Ascending aorta (tissue), 2 donors: ENCODE measurements around the gene DARS2. TPM values are rescaled to one million over a fixed set of nuclear protein-coding genes. Genes with fewer than 3 reads are reported as not detected.

Experiments used
- DNase-seq, 2 donors: peaks; one replicate each; pipeline ENCODE4 v3.0.0-alpha.2; 2019; ENCODE audit warnings: low spot score in 2 of 2
- H3K27ac ChIP-seq, 2 donors: fragments of 200-600 bp; sonication (generic); one replicate each; pipeline ENCODE4 v1.5.1; 2016 to 2017; ENCODE audit warnings: mild to moderate bottlenecking in 1 of 2
- H3K27me3 ChIP-seq: fragments of 200-600 bp; sonication (generic); one replicate; pipeline ENCODE4 v1.5.1; 2017
- H3K36me3 ChIP-seq, 2 donors: fragments of 200-600 bp; sonication (generic); one replicate each; pipeline ENCODE4 v1.5.1; 2016
- H3K4me1 ChIP-seq, 2 donors: fragments of 200-600 bp; sonication (generic); one replicate each; pipeline ENCODE4 v1.5.1; 2016 to 2017; ENCODE audit warnings: mild to moderate bottlenecking in 1 of 2
- H3K4me3 ChIP-seq, 2 donors: fragments of 200-600 bp; sonication (generic); one replicate each; pipeline ENCODE4 v1.5.1; 2016 to 2017; ENCODE audit warnings: mild to moderate bottlenecking in 1 of 2
- H3K9me3 ChIP-seq, 2 donors: fragments of 200-600 bp; sonication (generic); one replicate each; pipeline ENCODE4 v1.5.1; 2016
- CTCF ChIP-seq, 3 experiments: fragments of 200-600 bp in 2 of 3; fragments of 450-650 bp in 1 of 3; sonication (generic) in 2 of 3; IDR thresholded peaks; one replicate each; pipeline ENCODE4 v1.5.1; 2016 to 2019; ENCODE audit warnings: antibody characterized with exemption in 3 of 3, mild to moderate bottlenecking in 1 of 3, moderate library complexity in 1 of 3
- intact Hi-C: fragments of 100-400 bp; cut with DNase I; formaldehyde crosslinking; loops from one replicate; pipeline ENCODE4 v1.15.1; 2023
- total RNA-seq: library from RNA; depleted of rRNA; stranded (reverse); fragments of >200 nt; gene quantifications from one replicate; pipeline ENCODE4 v1.1.0, GENCODE V29; 2016

The DARS2 gene
- total RNA-seq, 1 donor from 2014 or later = 12.1 TPM

DNA sequence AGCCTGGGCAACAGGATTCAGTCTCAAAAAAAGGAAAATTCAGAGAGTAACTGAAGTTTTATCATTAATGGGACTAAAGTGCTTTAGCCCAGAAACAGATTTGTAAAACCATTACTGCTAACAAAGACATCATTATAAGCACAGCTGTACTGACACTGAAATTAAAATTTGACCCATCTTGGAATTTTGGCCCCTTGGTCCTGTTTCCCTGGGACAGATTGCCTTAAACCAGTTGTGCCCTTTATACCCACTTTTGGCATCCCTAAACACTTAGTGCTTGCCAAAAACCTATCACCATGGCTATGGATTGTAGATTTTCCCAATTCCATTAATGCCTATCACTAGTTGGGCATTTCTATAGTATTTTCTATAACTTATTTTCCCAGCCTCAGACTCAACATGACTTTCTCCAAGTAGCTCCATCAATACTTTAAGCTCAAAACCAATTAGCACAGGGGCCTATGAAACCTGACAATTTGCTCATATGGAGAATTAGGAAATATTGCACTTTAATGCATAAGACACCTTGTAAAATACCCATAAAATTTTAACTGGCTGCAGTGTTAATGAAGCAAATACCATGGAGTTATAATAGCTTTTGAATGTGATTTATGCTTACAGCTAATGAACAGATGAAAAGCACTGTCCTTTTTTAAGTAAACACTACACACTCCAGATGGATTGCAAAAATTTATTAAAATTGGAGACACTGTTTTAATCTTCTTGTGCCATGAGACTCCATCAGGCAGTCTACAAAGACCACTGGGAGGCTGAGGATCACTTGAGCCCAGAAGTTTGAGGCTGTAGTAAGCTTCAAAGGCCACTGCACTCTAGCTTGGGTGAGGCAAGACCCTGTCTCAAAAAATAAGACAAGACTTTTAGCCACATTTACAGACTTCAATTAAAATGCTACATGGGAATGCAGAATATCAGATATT lies 39.0 kb downstream of the DARS2 start:
- no peaks in the 10 kb centered on the region for H3K9me3 ChIP-seq
- H3K4me3 ChIP-seq = no peak overlapping the region
- intact Hi-C loops = loop anchor here (10.0 kb wide), 1 partner anchor 1161 kb away; the partner anchor contains the start of gene MRPS14
- DNase-seq = no peak
- H3K4me1 ChIP-seq = peaks cover 0 to 10% of the 10 kb centered on the region in 2 donors
- no peaks in the 10 kb centered on the region for H3K27me3 ChIP-seq
- no peak for TF ChIP-seq CTCF (IDR thresholded peaks at IDR 0.05)
- peaks cover 42 to 69% of the 10 kb centered on the region in 2 donors for H3K36me3 ChIP-seq
- H3K27ac ChIP-seq = no peak overlapping the region

DNA sequence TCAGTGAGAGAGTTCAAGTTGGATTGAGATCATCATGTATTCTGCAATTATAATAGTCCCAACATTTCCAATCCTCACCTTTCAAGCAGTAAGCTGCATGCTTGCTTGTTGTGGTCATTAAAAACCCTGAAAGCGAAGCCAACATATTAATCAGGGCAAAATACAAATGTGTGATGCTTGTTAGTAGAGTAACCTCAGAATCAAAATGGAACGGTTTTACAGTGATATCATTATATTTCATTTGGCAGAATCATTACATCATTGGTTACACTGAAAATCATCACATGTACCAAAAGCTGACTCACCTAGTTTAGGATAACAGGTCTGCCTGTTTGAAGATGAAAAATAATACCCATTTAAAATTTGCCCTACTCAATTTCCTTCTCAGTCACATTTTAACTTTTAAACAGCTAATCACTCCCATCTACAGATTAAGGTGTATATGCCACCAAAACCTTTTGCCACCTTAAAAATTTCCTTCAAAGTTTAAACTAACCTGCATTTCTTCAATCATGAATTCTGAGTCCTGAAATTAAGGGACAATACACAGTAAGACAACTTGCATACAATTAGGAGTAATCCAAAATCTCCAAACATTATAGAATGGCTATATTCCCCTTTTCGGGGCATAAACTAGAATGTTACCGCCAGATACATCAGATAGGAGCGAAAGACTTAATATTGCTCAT lies 39.9 kb downstream of the DARS2 start:
- Histone ChIP-seq H3K4me1 (peaks cover 0 to 10% of the 10 kb centered on the region in 2 donors), H3K27ac (no peak overlapping the region), H3K9me3 (no peaks in the 10 kb centered on the region), H3K4me3 (no peak overlapping the region), H3K36me3 (peaks cover 39 to 63% of the 10 kb centered on the region in 2 donors), H3K27me3 (no peaks in the 10 kb centered on the region)
- TF ChIP-seq CTCF (IDR thresholded peaks at IDR 0.05) = no peak
- no peak for DNase-seq
- intact Hi-C loops = loop anchor here (10.0 kb wide), 1 partner anchor 1160 kb away; the partner anchor contains the start of gene MRPS14

- Histone ChIP-seq H3K9me3 (no peaks in the 10 kb centered on the region), H3K4me1 (peaks cover 4 to 10% of the 10 kb centered on the region in 2 donors), H3K4me3 (peak overlapping the region in 1 of 2 donors; percentile 85), H3K27ac (no peak overlapping the region), H3K27me3 (no peaks in the 10 kb centered on the region), H3K36me3 (peaks cover 35 to 60% of the 10 kb centered on the region in 2 donors)
- intact Hi-C loops = loop anchor here (2.0 to 10.0 kb wide), 4 partner anchors 293 to 1333 kb away; partner anchors contain the start of genes KIAA0040, MRPS14, RABGAP1L and SUCO
- no peak for DNase-seq
- no peak for TF ChIP-seq CTCF (IDR thresholded peaks at IDR 0.05)
Measured at GRCh38 chr1:173865468-173866164, 41.1 kb downstream of the DARS2 start.

- no peak for DNase-seq
- Histone ChIP-seq H3K27ac (peak overlapping the region; percentile 93 to 99), H3K4me3 (peak overlapping the region; percentile 85 to 97), H3K4me1 (peaks cover 4 to 10% of the 10 kb centered on the region in 2 donors), H3K27me3 (no peaks in the 10 kb centered on the region), H3K36me3 (peaks cover 32 to 62% of the 10 kb centered on the region in 2 donors), H3K9me3 (no peaks in the 10 kb centered on the region)
- no peak for TF ChIP-seq CTCF (IDR thresholded peaks at IDR 0.05)
- intact Hi-C loops = loop anchor here (1.0 to 10.0 kb wide), 5 partner anchors 292 to 1334 kb away; partner anchors contain the start of genes KIAA0040, MRPS14, PRDX6 and RABGAP1L
Measured at GRCh38 chr1:173866413-173867115, 42.1 kb downstream of the DARS2 start.
